Calu3 (cell line): Measurements from ENCODE around the gene DCLRE1B. TPM values are rescaled to one million over a fixed set of nuclear protein-coding genes. Genes with fewer than 3 reads are reported as not detected.

ENCODE experiments used
- BruUV-seq: library from RNA; stranded (reverse); fragments of 400-500 nt; replicated peaks from 2 replicates; lab custom pipeline; 2021; lab: Mats Ljungman, UMichigan
- CTCF ChIA-PET: fragments of 300-600 bp; sonication (Branson Sonifier 250); formaldehyde crosslinking; loops from one replicate; lab custom pipeline; 2022; ENCODE audit warnings: antibody characterized with exemption; lab: Charles Lee
- DNase-seq: peaks from one replicate; pipeline ENCODE4 v3.0.0; 2022
- H3K27ac Mint-ChIP-seq: one replicate; pipeline ENCODE4 v1.8.0; 2022; ENCODE audit warnings: mixed read lengths; ENCODE audit not compliant: unreplicated experiment
- H3K27me3 Mint-ChIP-seq: one replicate; pipeline ENCODE4 v1.8.0; 2022; ENCODE audit warnings: mixed read lengths; ENCODE audit not compliant: unreplicated experiment
- H3K36me3 Mint-ChIP-seq: one replicate; pipeline ENCODE4 v1.8.0; 2022; ENCODE audit warnings: mild to moderate bottlenecking, moderate library complexity, mixed read lengths; ENCODE audit not compliant: insufficient read depth, unreplicated experiment
- H3K4me1 Mint-ChIP-seq: one replicate; pipeline ENCODE4 v1.8.0; 2022; ENCODE audit warnings: mild to moderate bottlenecking, low read depth, mixed read lengths; ENCODE audit not compliant: unreplicated experiment
- H3K4me3 Mint-ChIP-seq: one replicate; pipeline ENCODE4 v1.8.0; 2022; ENCODE audit warnings: mild to moderate bottlenecking, low read depth, moderate library complexity, mixed read lengths; ENCODE audit not compliant: unreplicated experiment
- H3K9me3 Mint-ChIP-seq: one replicate; pipeline ENCODE4 v1.8.0; 2022; ENCODE audit warnings: low read depth, mixed read lengths; ENCODE audit not compliant: unreplicated experiment
- intact Hi-C: fragments of 100-400 bp; cut with micrococcal nuclease; formaldehyde crosslinking; loops from one replicate; pipeline ENCODE4 v1.10.0; 2022; ENCODE audit not compliant: unreplicated experiment
- total RNA-seq: library from RNA; stranded (reverse); gene quantifications from 2 replicates; pipeline ENCODE4 v1.2.3, GENCODE V29; 2022
- TF ChIP-seq, protein P1 (sequence below): fragments of 200-600 bp; IDR thresholded peaks from one replicate; pipeline ENCODE4 v1.8.0; 2022; ENCODE audit warnings: antibody characterized with exemption; ENCODE audit not compliant: unreplicated experiment

Gene DCLRE1B
- total RNA-seq, 1 experiment from 2014 or later, result 6.9 TPM

DNA sequence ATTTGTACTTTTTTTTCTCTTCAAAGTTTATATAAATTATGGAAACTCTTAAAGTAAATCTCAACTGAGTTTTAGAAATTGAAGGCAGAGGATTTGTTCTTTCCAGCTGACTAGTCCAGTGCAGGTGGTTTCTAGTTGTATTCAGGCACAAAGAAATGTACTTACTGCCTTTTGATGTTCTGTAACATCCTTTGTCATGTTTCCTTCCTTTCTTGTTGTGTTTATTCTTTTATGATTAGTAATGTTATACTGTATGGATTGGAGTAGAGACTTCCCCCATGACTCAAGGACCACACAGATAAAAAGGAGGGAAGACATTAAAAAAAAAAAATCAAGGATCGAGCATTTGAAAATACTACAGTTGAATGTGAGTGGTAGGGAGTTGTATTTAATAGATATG lies 32.0 kb downstream of the DCLRE1B start:
- H3K27me3 Mint-ChIP-seq, result no peaks in the 10 kb centered on the region
- TF ChIP-seq, protein P1, sequence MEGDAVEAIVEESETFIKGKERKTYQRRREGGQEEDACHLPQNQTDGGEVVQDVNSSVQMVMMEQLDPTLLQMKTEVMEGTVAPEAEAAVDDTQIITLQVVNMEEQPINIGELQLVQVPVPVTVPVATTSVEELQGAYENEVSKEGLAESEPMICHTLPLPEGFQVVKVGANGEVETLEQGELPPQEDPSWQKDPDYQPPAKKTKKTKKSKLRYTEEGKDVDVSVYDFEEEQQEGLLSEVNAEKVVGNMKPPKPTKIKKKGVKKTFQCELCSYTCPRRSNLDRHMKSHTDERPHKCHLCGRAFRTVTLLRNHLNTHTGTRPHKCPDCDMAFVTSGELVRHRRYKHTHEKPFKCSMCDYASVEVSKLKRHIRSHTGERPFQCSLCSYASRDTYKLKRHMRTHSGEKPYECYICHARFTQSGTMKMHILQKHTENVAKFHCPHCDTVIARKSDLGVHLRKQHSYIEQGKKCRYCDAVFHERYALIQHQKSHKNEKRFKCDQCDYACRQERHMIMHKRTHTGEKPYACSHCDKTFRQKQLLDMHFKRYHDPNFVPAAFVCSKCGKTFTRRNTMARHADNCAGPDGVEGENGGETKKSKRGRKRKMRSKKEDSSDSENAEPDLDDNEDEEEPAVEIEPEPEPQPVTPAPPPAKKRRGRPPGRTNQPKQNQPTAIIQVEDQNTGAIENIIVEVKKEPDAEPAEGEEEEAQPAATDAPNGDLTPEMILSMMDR, result no peak
- H3K9me3 Mint-ChIP-seq, result no peaks in the 10 kb centered on the region
- intact Hi-C loops, result no loop called here
- CTCF ChIA-PET, result no interaction called here
- no TSS peak for BruUV-seq
- H3K27ac Mint-ChIP-seq, result no peak overlapping the region
- peaks cover 17% of the 10 kb centered on the region for H3K36me3 Mint-ChIP-seq
- no peak overlapping the region for H3K4me3 Mint-ChIP-seq
- DNase-seq, result no peak
- peaks cover 31% of the 10 kb centered on the region for H3K4me1 Mint-ChIP-seq

DNA sequence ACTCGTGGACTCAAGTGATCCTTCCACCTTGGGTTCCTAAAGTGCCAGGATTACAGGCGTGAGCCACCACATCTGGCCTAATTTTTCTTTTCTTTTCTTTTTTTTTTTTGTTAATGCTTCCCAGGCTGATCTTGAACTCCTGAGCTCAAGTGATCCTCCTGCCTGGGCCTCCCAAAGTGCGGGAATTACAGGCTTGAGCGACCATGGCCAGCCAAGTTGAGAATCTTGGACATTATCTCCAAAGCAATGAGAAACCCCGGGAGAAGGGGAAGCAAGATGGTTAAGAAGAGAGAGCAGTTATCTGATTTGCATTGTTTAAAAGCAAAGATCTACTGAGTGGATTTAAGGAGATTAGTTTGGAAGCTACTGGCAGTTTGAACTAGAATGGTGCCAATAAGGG lies 33.1 kb downstream of the DCLRE1B start:
- Mint-ChIP-seq H3K27me3 (no peaks in the 10 kb centered on the region), H3K36me3 (peaks cover 12% of the 10 kb centered on the region), H3K4me3 (no peak overlapping the region), H3K9me3 (no peaks in the 10 kb centered on the region), H3K27ac (no peak overlapping the region), H3K4me1 (peaks cover 20% of the 10 kb centered on the region)
- no peak for DNase-seq
- no TSS peak for BruUV-seq
- TF ChIP-seq, protein P1, result no peak
- CTCF ChIA-PET, result interaction anchor here (0.7 kb wide), 1 partner anchor 580 kb away, joined by 3 read pairs; no protein-coding TSS in a partner anchor
- intact Hi-C loops, result no loop called here

DNA sequence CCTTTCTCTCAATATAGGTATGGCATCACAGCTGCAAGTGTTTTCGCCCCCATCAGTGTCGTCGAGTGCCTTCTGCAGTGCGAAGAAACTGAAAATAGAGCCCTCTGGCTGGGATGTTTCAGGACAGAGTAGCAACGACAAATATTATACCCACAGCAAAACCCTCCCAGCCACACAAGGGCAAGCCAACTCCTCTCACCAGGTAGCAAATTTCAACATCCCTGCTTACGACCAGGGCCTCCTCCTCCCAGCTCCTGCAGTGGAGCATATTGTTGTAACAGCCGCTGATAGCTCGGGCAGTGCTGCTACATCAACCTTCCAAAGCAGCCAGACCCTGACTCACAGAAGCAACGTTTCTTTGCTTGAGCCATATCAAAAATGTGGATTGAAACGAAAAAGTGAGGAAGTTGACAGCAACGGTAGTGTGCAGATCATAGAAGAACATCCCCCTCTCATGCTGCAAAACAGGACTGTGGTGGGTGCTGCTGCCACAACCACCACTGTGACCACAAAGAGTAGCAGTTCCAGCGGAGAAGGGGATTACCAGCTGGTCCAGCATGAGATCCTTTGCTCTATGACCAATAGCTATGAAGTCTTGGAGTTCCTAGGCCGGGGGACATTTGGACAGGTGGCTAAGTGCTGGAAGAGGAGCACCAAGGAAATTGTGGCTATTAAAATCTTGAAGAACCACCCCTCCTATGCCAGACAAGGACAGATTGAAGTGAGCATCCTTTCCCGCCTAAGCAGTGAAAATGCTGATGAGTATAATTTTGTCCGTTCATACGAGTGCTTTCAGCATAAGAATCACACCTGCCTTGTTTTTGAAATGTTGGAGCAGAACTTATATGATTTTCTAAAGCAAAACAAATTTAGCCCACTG lies 35.5 kb downstream of the DCLRE1B start:
- DNase-seq, result no peak
- H3K9me3 Mint-ChIP-seq, result no peaks in the 10 kb centered on the region
- TF ChIP-seq, protein P1, result no peak
- H3K27ac Mint-ChIP-seq, result no peak overlapping the region
- peaks cover 10% of the 10 kb centered on the region for H3K4me1 Mint-ChIP-seq
- H3K27me3 Mint-ChIP-seq, result no peaks in the 10 kb centered on the region
- CTCF ChIA-PET, result no interaction called here
- no TSS peak for BruUV-seq
- peaks cover 5% of the 10 kb centered on the region for H3K36me3 Mint-ChIP-seq
- no peak overlapping the region for H3K4me3 Mint-ChIP-seq
- intact Hi-C loops, result no loop called here

DNA sequence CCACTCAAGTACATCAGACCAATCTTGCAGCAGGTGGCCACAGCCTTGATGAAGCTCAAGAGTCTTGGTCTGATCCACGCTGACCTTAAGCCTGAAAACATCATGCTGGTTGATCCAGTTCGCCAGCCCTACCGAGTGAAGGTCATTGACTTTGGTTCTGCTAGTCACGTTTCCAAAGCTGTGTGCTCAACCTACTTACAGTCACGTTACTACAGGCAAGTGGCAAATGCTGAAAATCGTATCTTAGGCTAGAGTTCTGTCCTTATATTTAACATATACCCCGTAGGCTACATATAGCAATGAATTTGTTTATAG lies 36.1 kb downstream of the DCLRE1B start:
- BruUV-seq, result no TSS peak
- Mint-ChIP-seq H3K9me3 (no peaks in the 10 kb centered on the region), H3K27me3 (no peaks in the 10 kb centered on the region), H3K36me3 (peaks cover 5% of the 10 kb centered on the region), H3K4me3 (no peak overlapping the region), H3K4me1 (peaks cover 10% of the 10 kb centered on the region), H3K27ac (no peak overlapping the region)
- TF ChIP-seq, protein P1, result no peak
- intact Hi-C loops, result no loop called here
- CTCF ChIA-PET, result no interaction called here
- no peak for DNase-seq
